Smooth muscle cell of the brain vasculature (primary cell): Measurements from ENCODE around the gene CARD19.

Source experiments
- DNase-seq: peaks from one replicate; pipeline ENCODE4 v3.0.0-alpha.2; 2012; ENCODE audit warnings: low read depth, low spot score

CARD19 gene

GRCh38 chr9:93096131-93096802 is at the start of gene CARD19:
CARD19 (plus strand) TSS chr9:93096217; CDS start chr9:93096346, 129 bp downstream.
- no peak for DNase-seq

- DNase-seq, result no peak
Observed at GRCh38 chr9:93048566-93049448, 47.2 kb upstream of the CARD19 start.

- DNase-seq, result no peak
Observed at GRCh38 chr9:93049491-93049890, 46.5 kb upstream of the CARD19 start.

GRCh38 chr9:93050231-93050630 is 45.8 kb upstream of the CARD19 start:
- DNase-seq, result no peak

- no peak for DNase-seq
Observed at GRCh38 chr9:93051680-93052089, 44.3 kb upstream of the CARD19 start.

GRCh38 chr9:93052791-93053540 is 43.1 kb upstream of the CARD19 start:
- no peak for DNase-seq

GRCh38 chr9:93053781-93054331 is 42.2 kb upstream of the CARD19 start:
- no peak for DNase-seq

GRCh38 chr9:93054758-93055704 is 41.0 kb upstream of the CARD19 start:
- no peak for DNase-seq

- DNase-seq, result no peak
Observed at GRCh38 chr9:93057042-93057702, 38.8 kb upstream of the CARD19 start.

GRCh38 chr9:93057703-93058354 is 38.2 kb upstream of the CARD19 start:
- no peak for DNase-seq

GRCh38 chr9:93058355-93059010 is 37.5 kb upstream of the CARD19 start, which contains the start of gene SUSD3:
SUSD3 (plus strand) TSS chr9:93058701; CDS start chr9:93058743, 42 bp downstream.
- no peak for DNase-seq

- DNase-seq, result no peak
Observed at GRCh38 chr9:93059011-93059714, 36.9 kb upstream of the CARD19 start.

- DNase-seq, result no peak
Observed at GRCh38 chr9:93059715-93060578, 36.1 kb upstream of the CARD19 start.

GRCh38 chr9:93060746-93061259 is 35.2 kb upstream of the CARD19 start:
- no peak for DNase-seq

GRCh38 chr9:93061260-93061751 is 34.7 kb upstream of the CARD19 start:
- DNase-seq, result no peak

- no peak for DNase-seq
Observed at GRCh38 chr9:93061791-93062763, 33.9 kb upstream of the CARD19 start.
